Thyroid gland (tissue), 4 donors: ENCODE data around the gene ZNF423. TPM values are rescaled to one million over a fixed set of nuclear protein-coding genes. Genes with fewer than 3 reads are reported as not detected.

Source experiments
- DNase-seq, 2 donors: peaks; one replicate each; pipeline ENCODE4 v3.0.0-alpha.2; 2019
- H3K27ac ChIP-seq, 3 donors: fragments of 200-600 bp; sonication (generic); 1 replicate in 2 of 3; 2 replicates in 1 of 3; pipeline ENCODE4 v1.5.1; 2016 to 2019; ENCODE audit warnings: mild to moderate bottlenecking in 1 of 3, moderate library complexity in 1 of 3
- H3K27me3 ChIP-seq: fragments of 200-600 bp; sonication (generic); one replicate; pipeline ENCODE4 v1.5.1; 2019
- H3K36me3 ChIP-seq, 2 donors: fragments of 200-600 bp; sonication (generic); one replicate each; pipeline ENCODE4 v1.5.1; 2016 to 2019
- H3K4me1 ChIP-seq, 2 donors: fragments of 200-600 bp; sonication (generic); one replicate each; pipeline ENCODE4 v1.5.1; 2017 to 2019
- H3K4me3 ChIP-seq, 3 donors: fragments of 200-600 bp; sonication (generic); replicated peaks in 1 of 3; 1 replicate in 2 of 3; 2 replicates in 1 of 3; pipeline ENCODE4 v1.5.1; 2016; ENCODE audit warnings: mild to moderate bottlenecking in 1 of 3
- H3K9me3 ChIP-seq: fragments of 200-600 bp; sonication (generic); one replicate; pipeline ENCODE4 v1.5.1; 2017
- POLR2A ChIP-seq, 2 donors: fragments of 450-650 bp; IDR thresholded peaks; one replicate each; pipeline ENCODE4 v1.6.1; 2017; ENCODE audit warnings: antibody characterized with exemption in 2 of 2, mild to moderate bottlenecking in 2 of 2, moderate library complexity in 1 of 2
- WGBS, 2 donors: methylation state at CpG; one replicate each; pipeline ENCODE4 v1.1.5; 2017; 5-methylcytosine and 5-hydroxymethylcytosine counted together
- intact Hi-C: fragments of 100-400 bp; cut with DNase I; formaldehyde crosslinking; loops from one replicate; pipeline ENCODE4 v1.15.1; 2023
- total RNA-seq, 4 donors: library from RNA; depleted of rRNA; stranded (reverse); fragments of >200 nt; gene quantifications; one replicate each; pipeline ENCODE4 v1.2.3, GENCODE V29; 2016
- TF ChIP-seq, protein P1 (sequence below), 6 experiments: fragments of 200-600 bp in 3 of 6; fragments of 450-650 bp in 3 of 6; sonication (generic) in 3 of 6; IDR thresholded peaks; one replicate each; pipeline ENCODE4 v1.5.1; 2016 to 2019; ENCODE audit warnings: antibody characterized with exemption in 6 of 6, mild to moderate bottlenecking in 2 of 6, inconsistent platforms in 1 of 6, moderate library complexity in 1 of 6

The ZNF423 gene
- total RNA-seq, 4 donors from 2014 or later: 7.4 to 10.0 (median 8.5) TPM

DNA sequence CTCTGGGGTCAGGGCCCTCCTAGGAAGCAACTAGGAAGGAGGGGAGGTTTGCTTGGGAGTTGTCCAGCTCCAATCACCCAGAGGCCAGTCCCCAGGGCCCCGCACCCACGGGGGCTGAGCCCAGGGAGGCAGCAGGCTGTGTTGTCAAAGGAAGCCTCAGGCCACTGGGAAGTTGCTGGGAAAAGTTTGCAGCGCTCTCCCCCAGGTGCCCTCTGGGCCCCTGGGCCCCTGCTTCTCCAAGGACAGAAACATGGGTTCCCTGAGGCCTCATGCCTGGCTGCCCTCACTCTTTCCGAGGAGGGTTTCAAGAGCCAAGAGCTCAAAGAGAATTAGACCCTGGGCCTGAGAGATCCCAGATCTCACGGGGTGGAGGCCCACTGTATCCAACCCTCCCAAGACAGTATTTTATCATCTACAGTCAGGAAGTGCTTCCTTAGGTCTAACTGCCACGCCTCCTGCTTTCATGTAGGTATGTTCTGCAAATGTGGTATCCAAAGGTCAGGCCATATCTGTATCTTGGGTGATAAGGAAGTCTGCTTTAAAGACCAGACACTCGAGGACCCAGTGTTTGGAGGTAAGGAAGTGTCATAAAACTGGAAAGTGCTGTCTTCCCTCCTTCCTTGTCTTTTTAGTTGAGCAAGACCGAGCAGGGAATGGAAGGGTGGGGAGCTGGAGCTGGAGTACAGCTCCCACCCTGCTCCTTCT, 44.2 kb upstream of the ZNF423 start:
- no peaks in the 10 kb centered on the region for H3K36me3 ChIP-seq
- 78 to 85% methylated on average over 4 to 5 of the region's 8 CpGs for WGBS, 2 donors
- intact Hi-C loops: no loop called here

DNA sequence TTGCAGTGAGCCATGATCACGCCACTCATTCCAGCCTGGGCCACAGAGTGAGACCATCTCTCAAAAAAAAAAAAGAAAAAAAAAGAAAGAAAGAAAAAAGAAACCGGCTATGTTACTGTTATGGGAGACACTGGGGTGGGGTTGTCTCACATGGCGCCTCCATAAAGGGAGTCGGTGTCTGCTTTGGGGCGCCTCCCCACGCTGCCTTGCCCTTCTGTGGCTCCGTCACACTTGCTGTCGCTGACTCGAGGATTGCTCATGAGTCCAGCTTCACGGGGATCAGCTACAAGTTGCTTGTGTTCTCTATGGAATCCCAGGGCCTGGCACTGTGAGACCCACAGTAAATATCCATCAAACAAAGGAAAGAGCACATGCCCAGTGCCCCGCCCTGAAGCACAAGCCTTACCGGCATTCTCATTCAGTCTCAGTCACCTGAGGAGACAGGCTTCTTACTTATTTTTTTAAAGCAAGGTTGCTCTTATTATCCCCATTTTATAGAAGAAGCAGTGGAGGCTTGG, 40.6 kb upstream of the ZNF423 start:
- Histone ChIP-seq H3K4me1 (no peaks in the 10 kb centered on the region), H3K4me3 (no peak overlapping the region), H3K27ac (no peak overlapping the region), H3K27me3 (no peaks in the 10 kb centered on the region), H3K9me3 (no peaks in the 10 kb centered on the region), H3K36me3 (no peaks in the 10 kb centered on the region)
- intact Hi-C loops: no loop called here
- WGBS, 2 donors: 90 to 95% methylated on average over 12 of the region's 12 CpGs
- no peak for DNase-seq
- TF ChIP-seq POLR2A (IDR thresholded peaks at IDR 0.05): no peak
- TF ChIP-seq, protein P1, sequence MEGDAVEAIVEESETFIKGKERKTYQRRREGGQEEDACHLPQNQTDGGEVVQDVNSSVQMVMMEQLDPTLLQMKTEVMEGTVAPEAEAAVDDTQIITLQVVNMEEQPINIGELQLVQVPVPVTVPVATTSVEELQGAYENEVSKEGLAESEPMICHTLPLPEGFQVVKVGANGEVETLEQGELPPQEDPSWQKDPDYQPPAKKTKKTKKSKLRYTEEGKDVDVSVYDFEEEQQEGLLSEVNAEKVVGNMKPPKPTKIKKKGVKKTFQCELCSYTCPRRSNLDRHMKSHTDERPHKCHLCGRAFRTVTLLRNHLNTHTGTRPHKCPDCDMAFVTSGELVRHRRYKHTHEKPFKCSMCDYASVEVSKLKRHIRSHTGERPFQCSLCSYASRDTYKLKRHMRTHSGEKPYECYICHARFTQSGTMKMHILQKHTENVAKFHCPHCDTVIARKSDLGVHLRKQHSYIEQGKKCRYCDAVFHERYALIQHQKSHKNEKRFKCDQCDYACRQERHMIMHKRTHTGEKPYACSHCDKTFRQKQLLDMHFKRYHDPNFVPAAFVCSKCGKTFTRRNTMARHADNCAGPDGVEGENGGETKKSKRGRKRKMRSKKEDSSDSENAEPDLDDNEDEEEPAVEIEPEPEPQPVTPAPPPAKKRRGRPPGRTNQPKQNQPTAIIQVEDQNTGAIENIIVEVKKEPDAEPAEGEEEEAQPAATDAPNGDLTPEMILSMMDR (IDR thresholded peaks at IDR 0.05): no peak

More for the DNA sequence above, 44.2 kb upstream of the ZNF423 start:
- DNase-seq: no peak
- no peak overlapping the region for H3K27ac ChIP-seq
- no peaks in the 10 kb centered on the region for H3K4me1 ChIP-seq
- TF ChIP-seq, protein P1 (IDR thresholded peaks at IDR 0.05): no peak
- no peak for TF ChIP-seq POLR2A (IDR thresholded peaks at IDR 0.05)
- H3K27me3 ChIP-seq: no peaks in the 10 kb centered on the region
- H3K4me3 ChIP-seq: no peak overlapping the region
- no peaks in the 10 kb centered on the region for H3K9me3 ChIP-seq

DNA sequence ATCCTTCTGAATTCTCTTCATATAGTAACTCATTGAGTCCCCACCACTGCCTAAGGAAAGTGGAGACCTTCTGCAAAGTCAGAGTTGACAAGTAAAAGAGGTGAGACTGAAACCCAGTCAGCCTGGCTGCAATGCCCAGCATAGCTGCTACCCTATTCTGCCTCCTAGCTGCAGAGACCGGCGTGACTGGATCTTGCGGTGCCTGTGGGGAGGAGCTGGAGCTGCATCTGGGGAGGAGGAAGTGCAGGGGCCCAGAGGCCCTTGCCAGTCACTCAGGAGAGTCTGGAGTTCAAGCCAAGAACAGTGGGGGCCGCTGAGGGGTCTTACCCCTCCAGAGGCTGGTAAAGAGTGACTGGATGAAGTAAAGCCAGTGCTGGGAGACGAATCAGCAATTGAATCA, 35.0 kb upstream of the ZNF423 start:
- H3K36me3 ChIP-seq: no peaks in the 10 kb centered on the region
- H3K27ac ChIP-seq: no peak overlapping the region
- no peak overlapping the region for H3K4me3 ChIP-seq
- no peaks in the 10 kb centered on the region for H3K9me3 ChIP-seq
- intact Hi-C loops: no loop called here
- H3K4me1 ChIP-seq: no peaks in the 10 kb centered on the region
- WGBS, 2 donors: 39 to 55% methylated on average over 5 of the region's 5 CpGs
- DNase-seq: no peak
- TF ChIP-seq, protein P1 (IDR thresholded peaks at IDR 0.05): no peak
- no peak for TF ChIP-seq POLR2A (IDR thresholded peaks at IDR 0.05)
- H3K27me3 ChIP-seq: no peaks in the 10 kb centered on the region

DNA sequence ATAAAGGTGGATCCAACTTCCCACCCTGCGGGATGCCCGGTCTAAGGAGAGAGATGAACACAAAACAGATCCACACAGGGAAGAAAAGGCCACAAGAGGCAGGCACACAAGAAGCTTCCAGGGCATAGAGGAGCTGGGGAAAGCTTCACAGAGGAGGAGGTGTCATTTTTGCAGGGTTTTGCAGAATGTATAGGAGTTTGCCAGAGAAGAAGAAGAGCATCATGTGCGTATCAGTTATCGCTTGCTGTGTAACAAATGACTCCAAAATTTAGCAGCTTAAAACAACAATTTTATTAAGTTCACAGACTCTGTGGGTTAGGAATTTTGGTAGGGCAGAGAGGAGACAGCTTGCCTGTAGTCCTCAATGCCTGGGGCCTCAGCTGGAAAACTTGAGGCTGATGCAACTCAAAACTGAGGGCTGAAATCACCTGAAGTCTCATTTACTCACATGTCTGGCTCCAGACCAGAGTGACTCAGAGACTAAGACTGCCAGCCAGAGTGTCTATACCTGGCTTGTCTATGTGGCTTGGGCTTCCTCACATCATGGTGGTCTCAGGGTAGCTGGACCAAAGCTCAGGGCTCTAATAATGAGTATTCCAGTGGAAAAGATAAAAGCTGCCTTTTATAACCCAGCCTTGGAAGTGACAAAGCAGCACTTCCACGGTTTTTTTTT, 33.9 kb upstream of the ZNF423 start:
- WGBS, 2 donors: 90 to 93% methylated on average over 5 of the region's 5 CpGs

More for the DNA sequence above, 33.9 kb upstream of the ZNF423 start:
- Histone ChIP-seq H3K4me1 (no peaks in the 10 kb centered on the region), H3K36me3 (no peaks in the 10 kb centered on the region), H3K27ac (no peak overlapping the region), H3K4me3 (no peak overlapping the region), H3K27me3 (no peaks in the 10 kb centered on the region), H3K9me3 (no peaks in the 10 kb centered on the region)
- intact Hi-C loops: no loop called here
- TF ChIP-seq, protein P1 (IDR thresholded peaks at IDR 0.05): no peak
- no peak for TF ChIP-seq POLR2A (IDR thresholded peaks at IDR 0.05)
- DNase-seq: no peak
